Measurements from ENCODE around the gene MRTFA.

GRCh38 chr22:40482391-40482790 is 154.1 kb downstream of the MRTFA start:
- no peak for TF ChIP-seq CTCF (IDR thresholded peaks at IDR 0.05)
- no peak for TF ChIP-seq POLR2A (IDR thresholded peaks at IDR 0.05)

Measured in uterus (tissue), 2 donors.